HepG2 (cell line): ENCODE results near the gene ANKRD40. TPM values are rescaled to one million over a fixed set of nuclear protein-coding genes. Genes with fewer than 3 reads are reported as not detected.

Experiments
- AKAP8 ChIP-seq: sonication (generic); formaldehyde crosslinking; IDR thresholded peaks from 2 replicates; pipeline ENCODE4 v1.5.1; 2020; ENCODE audit warnings: mild to moderate bottlenecking, missing genetic modification reagents
- ARHGAP35 ChIP-seq: sonication (generic); formaldehyde crosslinking; IDR thresholded peaks from 2 replicates; pipeline ENCODE4 v1.9.0; 2022; ENCODE audit warnings: mild to moderate bottlenecking, inconsistent platforms, moderate library complexity, missing genetic modification reagents, borderline replicate concordance
- ARID2 ChIP-seq: sonication (generic); formaldehyde crosslinking; IDR thresholded peaks from 2 replicates; pipeline ENCODE4 v1.8.1; 2022; ENCODE audit warnings: mild to moderate bottlenecking, missing genetic modification reagents, borderline replicate concordance
- ATF3 ChIP-seq: sonication (generic); formaldehyde crosslinking; IDR thresholded peaks from 2 replicates; pipeline ENCODE4 v1.4.0; 2020; ENCODE audit warnings: missing genetic modification reagents
- BRCA1 ChIP-seq: sonication (generic); formaldehyde crosslinking; IDR thresholded peaks from 2 replicates; pipeline ENCODE4 v1.4.0; 2020; ENCODE audit warnings: missing genetic modification reagents
- CREM ChIP-seq, 2 experiments: sonication (generic) in 1 of 2; formaldehyde crosslinking in 1 of 2; IDR thresholded peaks; 2 replicates each; pipeline versions ENCODE4 v1.4.0 to v1.6.1; 2016 to 2020; ENCODE audit warnings: antibody characterized with exemption in 1 of 2, mild to moderate bottlenecking in 1 of 2, missing genetic modification reagents in 1 of 2
- ETV6 ChIP-seq: sonication (generic); formaldehyde crosslinking; conservative IDR thresholded peaks from 2 replicates; pipeline ENCODE4 v1.4.0; 2020; ENCODE audit warnings: missing genetic modification reagents
- GFI1 ChIP-seq: sonication (generic); formaldehyde crosslinking; IDR thresholded peaks from 2 replicates; pipeline ENCODE4 v1.5.0; 2020; ENCODE audit warnings: missing genetic modification reagents, mild to moderate bottlenecking, borderline replicate concordance
- HDAC2 ChIP-seq: sonication (generic); formaldehyde crosslinking; IDR thresholded peaks from 2 replicates; pipeline ENCODE4 v1.4.0; 2020; ENCODE audit warnings: missing genetic modification reagents
- KMT2B ChIP-seq: IDR thresholded peaks from 2 replicates; pipeline ENCODE4 v1.6.1; 2016; ENCODE audit warnings: missing genetic modification reagents, missing compliant biosample characterization
- MAZ ChIP-seq, 2 experiments: sonication (generic) in 1 of 2; formaldehyde crosslinking in 1 of 2; IDR thresholded peaks; 2 replicates each; pipeline versions ENCODE4 v1.5.0 to v1.6.1; 2012 to 2020; ENCODE audit warnings: low read depth in 2 of 2, mild to moderate bottlenecking in 2 of 2, borderline replicate concordance in 1 of 2, improper control_type of control experiment in 1 of 2, low read length in 1 of 2, missing genetic modification reagents in 1 of 2, moderate library complexity in 1 of 2
- MIER2 ChIP-seq: IDR thresholded peaks from 2 replicates; pipeline ENCODE4 v1.6.1; 2016; ENCODE audit warnings: missing biosample characterization, missing genetic modification reagents
- SIX4 ChIP-seq: sonication (generic); formaldehyde crosslinking; IDR thresholded peaks from 2 replicates; pipeline ENCODE4 v1.4.0; 2020; ENCODE audit warnings: missing genetic modification reagents
- TARDBP ChIP-seq: sonication (generic); formaldehyde crosslinking; IDR thresholded peaks from 2 replicates; pipeline ENCODE4 v1.8.0; 2022; ENCODE audit warnings: mild to moderate bottlenecking, missing genetic modification reagents
- ZNF329 ChIP-seq: sonication (generic); formaldehyde crosslinking; IDR thresholded peaks from 2 replicates; pipeline ENCODE4 v1.9.0; 2021; ENCODE audit warnings: low read depth, mild to moderate bottlenecking, missing genetic modification reagents
- ZNF362 ChIP-seq: sonication (generic); formaldehyde crosslinking; IDR thresholded peaks from 2 replicates; pipeline ENCODE4 v1.4.0; 2020; ENCODE audit warnings: missing genetic modification reagents, mild to moderate bottlenecking, borderline replicate concordance
- ZNF597 ChIP-seq: sonication (generic); formaldehyde crosslinking; IDR thresholded peaks from 2 replicates; pipeline ENCODE4 v1.5.0; 2020; ENCODE audit warnings: missing genetic modification reagents
- ZNF598 ChIP-seq: sonication (generic); formaldehyde crosslinking; IDR thresholded peaks from 2 replicates; pipeline ENCODE4 v1.5.1; 2020; ENCODE audit warnings: mild to moderate bottlenecking, missing genetic modification reagents, borderline replicate concordance
- ZNF652 ChIP-seq: IDR thresholded peaks from 2 replicates; pipeline ENCODE4 v1.6.1; 2016; ENCODE audit warnings: low read depth, borderline replicate concordance
- ZNF670 ChIP-seq: sonication (generic); formaldehyde crosslinking; IDR thresholded peaks from 2 replicates; pipeline ENCODE4 v1.8.0; 2022; ENCODE audit warnings: mild to moderate bottlenecking, missing genetic modification reagents, borderline replicate concordance
- ZNF720 ChIP-seq: sonication (generic); formaldehyde crosslinking; IDR thresholded peaks from 2 replicates; pipeline ENCODE4 v1.4.0; 2020; ENCODE audit warnings: missing genetic modification reagents
- ZNF780A ChIP-seq: sonication (generic); formaldehyde crosslinking; IDR thresholded peaks from 2 replicates; pipeline ENCODE4 v1.8.0; 2022; ENCODE audit warnings: mild to moderate bottlenecking, missing genetic modification reagents, moderate library complexity
- ZNF790 ChIP-seq: sonication (generic); formaldehyde crosslinking; IDR thresholded peaks from 2 replicates; pipeline ENCODE4 v1.8.0; 2022; ENCODE audit warnings: missing genetic modification reagents, mild to moderate bottlenecking, borderline replicate concordance
- polyA plus RNA-seq, 8 experiments: library from polyadenylated mRNA; depleted of rRNA in 3 of 8; stranded (reverse) in 7 of 8; unstranded in 1 of 8; fragments of >200 nt; fragmentation: Illumina TruSeq in 4 of 8; extraction: Trizol in 4 of 8; gene quantifications; 2 replicates each; pipeline versions ENCODE4 v1.2.1 to v1.2.3, GENCODE V29; 2011 to 2016; ENCODE audit warnings: low read depth in 4 of 8, missing spikeins in 1 of 8, mixed read lengths in 1 of 8; ENCODE audit not compliant: insufficient read depth in 1 of 8
- total RNA-seq, 5 experiments: library from RNA; depleted of rRNA; stranded (reverse); fragments of >200 nt; fragmentation: Illumina TruSeq; extraction: Trizol; gene quantifications; 2 replicates each; pipeline ENCODE4 v1.2.3, GENCODE V29; 2016; ENCODE audit warnings: low read depth in 1 of 5

The ANKRD40 gene
- total and polyA plus RNA-seq, 2 of the 13 experiments (the other 11 are each of a cell fraction or from before 2014, with no cell fraction given), result 35.0 to 46.4 TPM

GRCh38 chr17:50661795-50662391, 45.8 kb downstream of the ANKRD40 start (continued):
- TF ChIP-seq ATF3 (CRISPR knock-in tag) (0 out of 2 replicates have a peak, but pooled peaks have one; percentile 51), HDAC2 (CRISPR knock-in tag) (peak; percentile 82), ZNF362 (CRISPR knock-in tag) (no peak), GFI1 (CRISPR knock-in tag) (0 out of 2 replicates have a peak, but pooled peaks have one; percentile 8), ETV6 (CRISPR knock-in tag) (0 out of 2 replicates have a peak, but pooled peaks have one; percentile 22), ZNF597 (CRISPR knock-in tag) (no peak), ZNF780A (CRISPR knock-in tag) (no peak), ZNF329 (no peak), TARDBP (CRISPR knock-in tag) (no peak), CREM (IDR thresholded peaks at IDR 0.05) (no peak; the same call in 1 of the 2 replicates), CREM (CRISPR knock-in tag; IDR thresholded peaks at IDR 0.05) (no peak), MAZ (IDR thresholded peaks at IDR 0.05; ENCODE audit: borderline replicate concordance, low read depth, low read length) (peak; percentile 71; the same call in 1 of the 2 replicates), MAZ (CRISPR knock-in tag; IDR thresholded peaks at IDR 0.05; ENCODE audit: low read depth) (no peak), ARID2 (0 out of 2 replicates have a peak, but pooled peaks have one; percentile 48), KMT2B (0 out of 2 replicates have a peak, but pooled peaks have one; percentile 39), ARHGAP35 (CRISPR knock-in tag) (0 out of 2 replicates have a peak, but pooled peaks have one; percentile 48), ZNF720 (CRISPR knock-in tag) (no peak), SIX4 (peak; percentile 28; the same call in 1 of the 2 replicates), ZNF670 (CRISPR knock-in tag) (no peak), MIER2 (no peak), ZNF652 (CRISPR knock-in tag) (no peak), ZNF598 (CRISPR knock-in tag) (no peak), BRCA1 (CRISPR knock-in tag) (no peak), ZNF790 (no peak), AKAP8 (CRISPR knock-in tag) (peak; percentile 78; the same call in 1 of the 2 replicates)
